Activated T-helper 2 cell treated with anti-CD3 and anti-CD28 coated beads, Interferon-gamma antibody, Interleukin-2, Interleukin-4, amounts not matched to agents 10 μg/mL and 5 μg/mL and 100 μg/mL, durations not matched to agents 14 hours and 24 hours and 36 hours (primary cell): ENCODE measurements around the gene DAZ4. TPM values are rescaled to one million over a fixed set of nuclear protein-coding genes. Genes with fewer than 3 reads are reported as not detected.
"Not testable (repeated sequence)": the region's sequence is repeated elsewhere in the genome, so short reads cannot be mapped to it uniquely, and the experiment has no call there.

Experiments
- DNase-seq: peaks from one replicate; pipeline ENCODE4 v3.0.0; 2021; ENCODE audit warnings: low spot score
- H3K27ac Mint-ChIP-seq: one replicate; pipeline ENCODE4 v1.8.0; 2021; ENCODE audit warnings: mixed read lengths
- H3K27me3 Mint-ChIP-seq: one replicate; pipeline ENCODE4 v1.8.0; 2021; ENCODE audit warnings: low read depth, mixed read lengths
- H3K36me3 Mint-ChIP-seq: one replicate; pipeline ENCODE4 v1.8.0; 2021; ENCODE audit warnings: low read depth, mixed read lengths
- H3K4me1 Mint-ChIP-seq: one replicate; pipeline ENCODE4 v1.8.0; 2021; ENCODE audit warnings: low read depth, mixed read lengths
- H3K4me3 Mint-ChIP-seq: one replicate; pipeline ENCODE4 v1.8.0; 2021; ENCODE audit warnings: low read depth, mild to moderate bottlenecking, moderate library complexity, mixed read lengths
- H3K9me3 Mint-ChIP-seq: one replicate; pipeline ENCODE4 v1.8.0; 2021; ENCODE audit warnings: mixed read lengths
- intact Hi-C: fragments of 100-400 bp; cut with micrococcal nuclease; formaldehyde crosslinking; loops from one replicate; pipeline ENCODE4 v1.15.1; 2023
- total RNA-seq: library from RNA; stranded (reverse); gene quantifications from 2 replicates; pipeline ENCODE4 v1.2.3, GENCODE V29; 2022

The DAZ4 gene, protein sequence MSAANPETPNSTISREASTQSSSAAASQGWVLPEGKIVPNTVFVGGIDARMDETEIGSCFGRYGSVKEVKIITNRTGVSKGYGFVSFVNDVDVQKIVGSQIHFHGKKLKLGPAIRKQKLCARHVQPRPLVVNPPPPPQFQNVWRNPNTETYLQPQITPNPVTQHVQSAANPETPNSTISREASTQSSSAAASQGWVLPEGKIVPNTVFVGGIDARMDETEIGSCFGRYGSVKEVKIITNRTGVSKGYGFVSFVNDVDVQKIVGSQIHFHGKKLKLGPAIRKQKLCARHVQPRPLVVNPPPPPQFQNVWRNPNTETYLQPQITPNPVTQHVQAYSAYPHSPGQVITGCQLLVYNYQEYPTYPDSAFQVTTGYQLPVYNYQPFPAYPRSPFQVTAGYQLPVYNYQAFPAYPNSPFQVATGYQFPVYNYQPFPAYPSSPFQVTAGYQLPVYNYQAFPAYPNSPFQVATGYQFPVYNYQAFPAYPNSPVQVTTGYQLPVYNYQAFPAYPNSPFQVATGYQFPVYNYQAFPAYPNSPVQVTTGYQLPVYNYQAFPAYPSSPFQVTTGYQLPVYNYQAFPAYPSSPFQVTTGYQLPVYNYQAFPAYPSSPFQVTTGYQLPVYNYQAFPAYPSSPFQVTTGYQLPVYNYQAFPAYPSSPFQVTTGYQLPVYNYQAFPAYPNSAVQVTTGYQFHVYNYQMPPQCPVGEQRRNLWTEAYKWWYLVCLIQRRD
- total RNA-seq = not detected in 2 replicates

- DNase-seq, H3K4me1 Mint-ChIP-seq, H3K4me3 Mint-ChIP-seq, H3K27me3 Mint-ChIP-seq, intact Hi-C loops, H3K27ac Mint-ChIP-seq, H3K9me3 Mint-ChIP-seq, H3K36me3 Mint-ChIP-seq: not testable (repeated sequence)
Observed at GRCh38 chrY:24833619-24834018, at the start of gene DAZ4. DAZ4 (plus strand) TSS chrY:24833919; CDS start chrY:24834127, 208 bp downstream.

- intact Hi-C loops, DNase-seq, H3K36me3 Mint-ChIP-seq, H3K27ac Mint-ChIP-seq, H3K4me1 Mint-ChIP-seq, H3K9me3 Mint-ChIP-seq, H3K4me3 Mint-ChIP-seq, H3K27me3 Mint-ChIP-seq: not testable (repeated sequence)
Observed at GRCh38 chrY:24813293-24813692, 20.4 kb upstream of the DAZ4 start, which contains the start of gene DAZ3. DAZ3 (minus strand) TSS chrY:24813393; CDS start chrY:24813185, 208 bp downstream.

- H3K4me3 Mint-ChIP-seq, intact Hi-C loops, H3K9me3 Mint-ChIP-seq, H3K4me1 Mint-ChIP-seq, H3K27ac Mint-ChIP-seq, H3K27me3 Mint-ChIP-seq, H3K36me3 Mint-ChIP-seq, DNase-seq: not testable (repeated sequence)
Observed at GRCh38 chrY:24821836-24822235, 11.9 kb upstream of the DAZ4 start.

DNA sequence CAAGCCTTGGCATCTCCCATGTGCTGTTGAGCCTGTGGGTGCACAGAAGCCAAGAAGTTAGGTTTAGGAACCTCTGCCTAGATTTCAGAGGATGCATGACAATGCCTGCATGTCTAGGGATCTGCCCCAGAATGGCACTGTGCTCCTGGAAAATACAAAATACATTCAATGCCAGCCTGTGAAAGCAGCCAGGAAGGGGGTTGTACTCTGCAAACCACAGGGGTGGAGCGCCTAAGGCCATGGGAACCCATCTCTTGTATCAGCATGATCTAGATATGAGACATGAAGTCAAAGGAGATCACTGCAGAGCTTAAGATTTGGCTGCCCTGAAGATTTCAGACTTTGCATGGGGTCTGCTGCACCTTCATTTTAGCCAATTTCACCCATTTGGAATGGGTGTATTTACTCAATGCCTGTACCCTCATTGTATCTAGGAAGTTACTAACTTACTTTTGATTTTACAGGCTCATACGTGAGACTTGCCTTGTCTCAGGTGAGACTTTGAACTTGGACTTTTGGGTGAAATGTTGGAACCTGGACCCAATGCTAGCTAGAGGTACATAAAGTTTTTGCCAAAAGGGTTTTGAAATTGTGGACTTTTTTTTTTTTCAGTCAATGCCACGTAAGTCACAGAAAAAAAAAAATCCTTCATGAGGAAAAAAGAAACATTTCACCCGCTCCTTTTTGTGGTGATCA, 9.4 kb upstream of the DAZ4 start:
- intact Hi-C loops, H3K4me3 Mint-ChIP-seq, H3K36me3 Mint-ChIP-seq, DNase-seq, H3K9me3 Mint-ChIP-seq, H3K27ac Mint-ChIP-seq, H3K4me1 Mint-ChIP-seq, H3K27me3 Mint-ChIP-seq: not testable (repeated sequence)

DNA sequence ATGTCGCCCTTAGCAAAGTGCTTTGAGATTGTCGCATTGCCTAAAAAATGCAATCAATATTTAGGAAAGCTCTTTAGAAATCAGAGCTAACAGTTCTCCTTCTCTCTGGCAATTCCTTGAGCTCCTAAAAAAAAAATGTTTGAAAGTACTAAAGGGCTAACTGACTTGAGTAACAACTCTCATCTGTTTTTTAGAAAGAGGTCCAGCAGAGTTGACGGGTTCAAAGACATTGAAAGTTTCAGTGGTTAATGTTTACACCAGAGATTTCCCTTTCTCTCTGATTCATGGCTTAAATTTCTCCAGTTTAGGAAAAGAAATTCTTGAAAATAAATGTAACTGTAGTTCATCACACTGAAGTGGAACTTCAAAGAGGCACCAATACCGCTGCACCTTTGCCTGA, 8.7 kb upstream of the DAZ4 start:
- DNase-seq, H3K4me3 Mint-ChIP-seq, H3K9me3 Mint-ChIP-seq, intact Hi-C loops, H3K27me3 Mint-ChIP-seq, H3K36me3 Mint-ChIP-seq, H3K27ac Mint-ChIP-seq, H3K4me1 Mint-ChIP-seq: not testable (repeated sequence)

Other genes starting within 250 kb of the DAZ4 start
- not detected in 2 replicates for gene BPY2B, start 215.9 kb upstream of the DAZ4 start, total RNA-seq
- gene DAZ3, start 20.5 kb upstream of the DAZ4 start, total RNA-seq = not detected in 2 replicates
- gene BPY2C, start 218.2 kb downstream of the DAZ4 start, total RNA-seq = not detected in 2 replicates